AG10803 (cell line): Measurements from ENCODE around the gene SDC4.

Source experiments
- DNase-seq: peaks from one replicate; pipeline ENCODE4 v3.0.0; 2010; ENCODE audit warnings: low read depth
- H3K4me3 ChIP-seq: 2 replicates; pipeline ENCODE4 v1.5.1; 2011; ENCODE audit warnings: mild to moderate bottlenecking, low read length, control low read depth
- CTCF ChIP-seq: conservative IDR thresholded peaks from 2 replicates; pipeline ENCODE4 v1.5.1; 2011; ENCODE audit warnings: mild to moderate bottlenecking, low read length, control low read depth, inconsistent platforms

Gene SDC4

GRCh38 chr20:45366192-45366591 lies 18.0 kb upstream of the SDC4 start:
- TF ChIP-seq CTCF, result no peak
- no peak for DNase-seq
- no peak overlapping the region for H3K4me3 ChIP-seq

- no peak for TF ChIP-seq CTCF
- no peak overlapping the region for H3K4me3 ChIP-seq
- DNase-seq, result no peak
Measured at GRCh38 chr20:45365444-45365970, 17.3 kb upstream of the SDC4 start.

GRCh38 chr20:45363611-45364492 lies 15.6 kb upstream of the SDC4 start:
- TF ChIP-seq CTCF, result no peak
- peak overlapping the region; percentile 92 for H3K4me3 ChIP-seq
- DNase-seq, result no peak

- H3K4me3 ChIP-seq, result peak within 1 kb of the TSS; percentile 92
- TF ChIP-seq CTCF, result peak; percentile 89
- DNase-seq, result peak; percentile 98
Measured at GRCh38 chr20:45362804-45363610, 14.8 kb upstream of the SDC4 start, which contains the start of gene SYS1. Gene SYS1, plus strand, starts transcription at chr20:45363156. Its CDS starts 376 bp downstream, at chr20:45363532.

GRCh38 chr20:45361793-45362192 lies 13.6 kb upstream of the SDC4 start:
- TF ChIP-seq CTCF, result no peak
- H3K4me3 ChIP-seq, result no peak overlapping the region
- DNase-seq, result no peak

- TF ChIP-seq CTCF, result no peak
- no peak overlapping the region for H3K4me3 ChIP-seq
- peak; percentile 60 for DNase-seq
Measured at GRCh38 chr20:45359406-45360148, 11.4 kb upstream of the SDC4 start.
